Measurements from ENCODE around the gene NBEAL1.
"Not testable (repeated sequence)": the region's sequence is repeated elsewhere in the genome, so short reads cannot be mapped to it uniquely, and the experiment has no call there.

NBEAL1 gene

GRCh38 chr2:203040966-203041521 is 26.4 kb downstream of the NBEAL1 start:
- DNase-seq, result no peak

DNA sequence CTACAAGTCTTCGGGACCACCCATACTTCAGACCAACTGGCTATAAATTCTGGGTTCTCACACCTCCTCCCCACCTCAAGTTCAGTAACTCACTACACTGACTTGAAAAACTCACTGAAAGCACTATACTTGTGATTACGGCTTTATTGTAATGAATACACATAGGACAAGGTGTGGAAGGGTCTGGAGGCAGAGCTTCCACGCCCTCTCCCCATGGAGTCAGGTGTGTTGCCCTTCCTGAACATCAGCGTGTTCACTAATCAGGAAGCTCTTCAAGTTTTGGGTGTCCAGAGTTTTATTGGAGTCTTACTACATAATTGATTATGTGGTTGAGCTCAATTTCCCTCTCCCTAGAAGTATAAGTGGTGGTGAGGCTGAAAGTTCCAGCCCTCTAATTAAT is 27.5 kb downstream of the NBEAL1 start:
- DNase-seq, result no peak

GRCh38 chr2:203043226-203043625 is 28.6 kb downstream of the NBEAL1 start:
- DNase-seq, result no peak

DNA sequence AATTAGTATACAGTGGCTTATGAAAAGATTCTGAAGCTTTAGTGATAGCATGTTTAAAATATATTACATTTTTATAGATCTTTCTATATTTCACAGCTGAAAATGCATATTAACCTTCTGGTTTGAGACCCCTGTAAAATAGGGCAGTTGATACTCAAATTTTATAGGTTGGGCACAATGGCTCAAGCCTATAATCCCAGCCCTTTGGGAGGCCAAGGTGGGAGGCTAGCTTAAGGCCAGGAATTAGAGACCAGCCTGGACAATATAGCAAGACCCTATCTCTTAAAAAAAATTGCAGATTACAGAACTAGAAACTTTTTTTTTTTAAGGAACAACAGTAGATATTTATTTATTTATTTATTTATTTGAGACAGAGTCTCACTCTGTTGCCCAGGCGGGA is 31.2 kb downstream of the NBEAL1 start:
- DNase-seq, result no peak

- no peak for DNase-seq
These were observed 37.9 kb downstream of the NBEAL1 start for GRCh38 chr2:203052539-203052938.

GRCh38 chr2:203059567-203060240 is 45.0 kb downstream of the NBEAL1 start:
- no peak for DNase-seq

GRCh38 chr2:203061346-203061745 is 46.7 kb downstream of the NBEAL1 start:
- DNase-seq, result no peak

DNA sequence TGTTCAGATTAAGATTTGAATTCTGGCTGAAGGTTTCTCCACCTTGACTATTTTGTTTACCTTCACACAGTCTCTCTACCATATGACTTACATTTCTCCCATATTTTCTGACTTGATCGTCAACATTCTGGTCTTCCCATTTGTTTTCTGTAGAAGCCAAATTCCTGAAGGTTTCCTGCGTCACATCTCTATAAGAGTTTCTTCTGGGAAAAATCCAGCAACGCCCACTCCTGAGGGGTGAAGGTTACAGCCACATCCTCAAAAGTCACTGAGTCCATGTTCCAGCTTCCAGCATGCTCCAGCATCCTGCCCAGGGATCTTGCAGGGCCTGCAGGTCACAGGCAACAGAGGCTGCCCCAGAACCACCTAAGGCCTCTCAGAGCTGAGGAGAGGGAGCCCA is 47.5 kb downstream of the NBEAL1 start:
- DNase-seq, result no peak

- DNase-seq, result not testable (repeated sequence)
These were observed 51.9 kb downstream of the NBEAL1 start for GRCh38 chr2:203066519-203067091.

DNA sequence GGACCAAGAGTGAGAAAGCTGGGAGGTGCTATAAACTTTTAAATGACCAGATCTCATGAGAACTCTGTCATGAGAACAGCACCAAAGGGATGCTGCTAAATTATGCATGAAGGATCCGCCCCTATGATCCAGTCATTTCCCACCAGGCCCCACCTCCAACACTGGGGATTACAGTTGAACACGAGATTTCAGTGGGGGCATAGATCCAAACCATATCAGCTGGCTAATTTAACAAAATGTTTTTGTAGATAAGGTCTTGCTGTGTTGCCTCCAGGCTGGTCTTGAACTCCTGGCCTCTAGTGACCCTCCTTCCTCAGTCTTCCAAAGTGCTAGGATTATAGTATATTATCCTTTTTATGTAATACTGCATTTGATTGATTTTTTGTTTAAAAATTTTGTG is 56.0 kb downstream of the NBEAL1 start:
- no peak for DNase-seq

DNA sequence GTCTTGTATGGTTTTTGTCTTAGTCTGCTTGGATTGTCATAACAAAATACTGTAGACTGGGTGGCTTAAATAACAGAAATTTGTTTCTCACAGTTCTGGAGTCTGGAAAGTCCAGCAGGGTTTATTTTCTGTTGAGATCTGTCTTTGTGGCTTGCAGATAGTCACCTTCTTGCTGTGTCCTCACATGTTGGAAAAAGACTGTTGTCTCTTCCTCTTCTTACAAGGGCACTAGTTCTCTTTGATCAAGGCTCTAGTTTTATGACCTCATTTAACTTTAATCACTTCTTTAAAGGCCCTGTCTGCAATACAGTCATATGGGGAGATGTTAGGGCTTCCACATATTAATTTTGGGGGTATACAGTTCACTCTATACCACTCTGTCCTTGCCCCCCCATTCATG is 56.5 kb downstream of the NBEAL1 start:
- DNase-seq, result no peak

GRCh38 chr2:203072371-203072770 is 57.7 kb downstream of the NBEAL1 start:
- no peak for DNase-seq

GRCh38 chr2:203077451-203077850 is 62.8 kb downstream of the NBEAL1 start:
- no peak for DNase-seq

DNA sequence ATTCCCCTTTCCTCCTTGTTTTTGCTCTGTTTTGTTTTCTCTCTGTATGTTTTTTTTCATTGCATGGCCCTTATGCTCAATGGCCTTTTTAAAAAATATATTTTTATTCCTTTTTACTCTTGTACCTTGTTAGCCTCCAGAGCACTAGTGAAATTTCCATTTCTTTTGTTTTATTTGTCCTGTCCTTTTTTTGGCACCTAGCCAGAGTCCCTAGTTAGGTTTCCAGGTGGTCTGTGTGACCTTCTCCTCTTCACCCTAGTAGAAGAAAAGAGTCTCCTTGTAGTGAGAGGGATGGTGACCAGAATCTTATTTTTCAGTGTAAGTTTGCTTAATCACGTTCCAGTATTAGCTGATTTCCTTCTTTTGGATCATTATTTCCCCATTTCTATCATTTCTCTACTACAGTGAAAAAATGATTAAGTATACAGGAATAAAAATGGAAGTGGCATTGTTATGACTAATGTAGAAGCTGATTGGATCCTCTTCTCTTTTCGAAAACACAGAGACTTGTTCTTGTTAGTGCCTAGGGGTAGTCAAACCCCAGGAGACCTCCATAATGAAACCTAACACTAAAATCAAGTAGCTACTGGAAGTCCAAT is 65.9 kb downstream of the NBEAL1 start:
- no peak for DNase-seq

GRCh38 chr2:203083328-203083727 is 68.7 kb downstream of the NBEAL1 start:
- DNase-seq, result no peak

GRCh38 chr2:203086381-203086780 is 71.7 kb downstream of the NBEAL1 start:
- DNase-seq, result not testable (repeated sequence)

- not testable (repeated sequence) for DNase-seq
These were observed 76.0 kb downstream of the NBEAL1 start for GRCh38 chr2:203090721-203091120.

- DNase-seq, result no peak
These were observed 83.1 kb downstream of the NBEAL1 start for GRCh38 chr2:203097735-203098134.

DNA sequence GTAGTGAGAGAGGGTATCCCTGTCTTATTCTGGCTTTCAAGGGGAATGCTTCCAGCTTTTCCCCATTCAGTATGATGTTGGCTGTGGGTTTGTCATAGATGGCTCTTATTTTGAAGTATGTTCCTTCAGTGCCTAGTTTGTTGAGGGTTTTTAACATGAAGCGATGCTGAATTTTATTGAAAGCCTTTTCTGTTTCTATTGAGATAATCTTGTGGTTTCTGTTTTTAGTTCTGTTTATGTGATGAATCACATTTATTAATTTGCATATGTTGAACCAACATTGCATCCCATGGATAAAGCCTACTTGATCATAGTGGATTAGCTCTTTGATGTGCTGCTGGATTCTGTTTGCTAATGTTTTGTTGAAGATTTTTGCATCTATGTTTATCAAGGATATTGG is 87.7 kb downstream of the NBEAL1 start:
- not testable (repeated sequence) for DNase-seq

- DNase-seq, result no peak
These were observed 89.6 kb downstream of the NBEAL1 start for GRCh38 chr2:203104273-203104672.

GRCh38 chr2:203105996-203106395 is 91.3 kb downstream of the NBEAL1 start:
- no peak for DNase-seq

GRCh38 chr2:203110496-203110895 is 95.8 kb downstream of the NBEAL1 start:
- DNase-seq, result not testable (repeated sequence)

DNA sequence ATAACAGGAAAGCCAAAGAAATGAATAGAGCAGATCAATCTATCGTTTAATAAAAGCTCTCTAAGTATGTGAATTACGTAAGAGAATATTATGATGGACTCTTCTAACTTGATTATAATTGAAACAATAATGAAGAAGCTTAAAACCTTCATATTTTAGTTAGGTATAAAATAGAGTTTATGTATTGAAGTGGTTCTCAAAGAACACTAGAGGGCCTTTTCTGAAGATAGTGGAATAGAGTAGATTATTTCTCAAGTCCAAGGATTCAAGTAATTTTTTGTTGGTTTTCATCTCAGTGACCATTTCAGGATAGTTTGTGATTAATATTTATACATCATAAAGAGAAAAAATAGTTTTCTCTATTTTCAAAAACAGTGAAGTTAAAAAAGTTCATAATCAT is 97.7 kb downstream of the NBEAL1 start:
- no peak for DNase-seq

DNA sequence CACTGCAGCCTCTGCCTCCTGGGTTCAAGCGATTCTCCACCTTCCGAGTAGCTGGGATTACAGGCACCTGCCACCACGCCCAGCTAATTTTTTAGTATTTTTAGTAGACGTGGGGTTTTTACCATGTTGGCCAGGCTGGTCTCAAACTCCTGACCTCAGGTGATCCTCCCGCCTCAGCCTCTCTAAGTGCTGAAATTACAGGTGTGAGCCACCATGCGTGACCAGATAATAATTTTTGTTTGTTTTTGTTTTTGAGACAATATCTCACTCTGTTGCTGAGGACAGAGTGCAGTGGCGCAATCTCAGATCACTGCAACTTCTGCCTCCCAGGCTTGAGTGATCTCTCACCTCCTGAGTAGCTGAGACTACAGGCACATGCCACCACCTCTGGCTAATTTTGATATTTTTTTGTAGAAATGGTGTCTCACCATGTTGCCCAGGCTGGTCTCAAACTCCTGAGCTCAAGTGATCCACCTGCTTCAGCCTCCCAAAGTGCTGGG is 100.6 kb downstream of the NBEAL1 start:
- not testable (repeated sequence) for DNase-seq
